Stimulated activated naive CD8-positive, alpha-beta T cell treated with anti-CD3 and anti-CD28 coated beads, Interleukin-15, amount 100 ng/mL, for 72 hours (primary cell): ENCODE measurements around the gene KCNQ1.
A peak's percentile ranks its signal among the peaks of the same experiment; 100 is the strongest.

Experiments used
- ATAC-seq: fragments of 150-1000 bp; cut with Tn5 transposase; 2 replicates; pipeline ENCODE4 v1.10.0; 2021; ENCODE audit warnings: mild to moderate bottlenecking, moderate library complexity
- DNase-seq, 2 donors: peaks; one replicate each; pipeline ENCODE4 v3.0.0; 2021 to 2022
- H3K27ac Mint-ChIP-seq, 2 donors: one replicate each; pipeline ENCODE4 v1.8.0; 2022; ENCODE audit warnings: mild to moderate bottlenecking in 2 of 2, mixed read lengths in 2 of 2, moderate library complexity in 2 of 2
- H3K27me3 Mint-ChIP-seq: one replicate; pipeline ENCODE4 v1.8.0; 2022; ENCODE audit warnings: mixed read lengths
- H3K4me1 Mint-ChIP-seq: one replicate; pipeline ENCODE4 v1.8.0; 2022; ENCODE audit warnings: mild to moderate bottlenecking, mixed read lengths
- H3K4me3 Mint-ChIP-seq, 2 donors: one replicate each; pipeline ENCODE4 v1.8.0; 2022; ENCODE audit warnings: mild to moderate bottlenecking in 2 of 2, mixed read lengths in 2 of 2, moderate library complexity in 1 of 2
- H3K9me3 Mint-ChIP-seq, 2 donors: one replicate each; pipeline ENCODE4 v1.8.0; 2022; ENCODE audit warnings: mixed read lengths in 2 of 2

Gene KCNQ1

GRCh38 chr11:2529636-2530035, 84.8 kb downstream of the KCNQ1 start:
- Mint-ChIP-seq H3K4me3 (no peak overlapping the region), H3K27ac (no peak overlapping the region), H3K27me3 (no peaks in the 10 kb centered on the region), H3K4me1 (peaks cover 67% of the 10 kb centered on the region), H3K9me3 (no peaks in the 10 kb centered on the region)
- DNase-seq = no peak
- ATAC-seq = no peak

- H3K4me1 Mint-ChIP-seq = peaks cover 62% of the 10 kb centered on the region
- ATAC-seq (no peak), DNase-seq (no peak)
- H3K9me3 Mint-ChIP-seq = no peaks in the 10 kb centered on the region
- no peaks in the 10 kb centered on the region for H3K27me3 Mint-ChIP-seq
- H3K4me3 Mint-ChIP-seq = no peak overlapping the region
- H3K27ac Mint-ChIP-seq = no peak overlapping the region
Observed at GRCh38 chr11:2530131-2530854, 85.5 kb downstream of the KCNQ1 start.

- DNase-seq = no peak
Observed at GRCh38 chr11:2530855-2531200, 86.0 kb downstream of the KCNQ1 start.

GRCh38 chr11:2531277-2531986, 86.6 kb downstream of the KCNQ1 start:
- peaks cover 50% of the 10 kb centered on the region for H3K4me1 Mint-ChIP-seq
- ATAC-seq = no peak
- H3K4me3 Mint-ChIP-seq = no peak overlapping the region
- no peak overlapping the region for H3K27ac Mint-ChIP-seq
- peak; percentile 63 to 73 for DNase-seq
- H3K27me3 Mint-ChIP-seq = no peaks in the 10 kb centered on the region
- H3K9me3 Mint-ChIP-seq = no peaks in the 10 kb centered on the region

More at GRCh38 chr11:2530855-2531200, 86.0 kb downstream of the KCNQ1 start:
- H3K4me3 Mint-ChIP-seq = no peak overlapping the region
- no peaks in the 10 kb centered on the region for H3K9me3 Mint-ChIP-seq
- H3K27me3 Mint-ChIP-seq = no peaks in the 10 kb centered on the region
- peaks cover 56% of the 10 kb centered on the region for H3K4me1 Mint-ChIP-seq
- H3K27ac Mint-ChIP-seq = no peak overlapping the region
- no peak for ATAC-seq

- DNase-seq (no peak), ATAC-seq (no peak)
- Mint-ChIP-seq H3K4me3 (peak overlapping the region in 1 of 2 donors; percentile 88), H3K27ac (no peak overlapping the region), H3K9me3 (no peaks in the 10 kb centered on the region), H3K4me1 (peaks cover 43% of the 10 kb centered on the region), H3K27me3 (no peaks in the 10 kb centered on the region)
Observed at GRCh38 chr11:2531987-2532703, 87.3 kb downstream of the KCNQ1 start.

GRCh38 chr11:2532704-2533586, 88.1 kb downstream of the KCNQ1 start:
- Mint-ChIP-seq H3K4me1 (peaks cover 35% of the 10 kb centered on the region), H3K27ac (peak overlapping the region in 1 of 2 donors; percentile 34)

GRCh38 chr11:2533587-2534133, 88.9 kb downstream of the KCNQ1 start:
- H3K9me3 Mint-ChIP-seq = no peaks in the 10 kb centered on the region
- H3K27ac Mint-ChIP-seq = no peak overlapping the region
- DNase-seq = peak; percentile 38 to 56
- no peaks in the 10 kb centered on the region for H3K27me3 Mint-ChIP-seq
- H3K4me3 Mint-ChIP-seq = peak overlapping the region; percentile 77 to 88
- ATAC-seq = peak; percentile 44
- H3K4me1 Mint-ChIP-seq = peaks cover 34% of the 10 kb centered on the region

More at GRCh38 chr11:2532704-2533586, 88.1 kb downstream of the KCNQ1 start:
- peak; percentile 90 to 92 for DNase-seq
- Mint-ChIP-seq H3K9me3 (no peaks in the 10 kb centered on the region), H3K4me3 (peak overlapping the region; percentile 77 to 88), H3K27me3 (no peaks in the 10 kb centered on the region)
- peak; percentile 84 for ATAC-seq

GRCh38 chr11:2534134-2534956, 89.5 kb downstream of the KCNQ1 start:
- ATAC-seq = no peak
- no peak for DNase-seq
- H3K27ac Mint-ChIP-seq = no peak overlapping the region
- no peaks in the 10 kb centered on the region for H3K27me3 Mint-ChIP-seq
- peak overlapping the region; percentile 29 to 45 for H3K4me3 Mint-ChIP-seq
- H3K9me3 Mint-ChIP-seq = no peaks in the 10 kb centered on the region
- peaks cover 34% of the 10 kb centered on the region for H3K4me1 Mint-ChIP-seq

GRCh38 chr11:2534957-2535672, 90.3 kb downstream of the KCNQ1 start:
- Mint-ChIP-seq H3K9me3 (no peaks in the 10 kb centered on the region), H3K27me3 (no peaks in the 10 kb centered on the region)

GRCh38 chr11:2535673-2536439, 91.0 kb downstream of the KCNQ1 start:
- no peak overlapping the region for H3K27ac Mint-ChIP-seq
- H3K9me3 Mint-ChIP-seq = no peaks in the 10 kb centered on the region
- no peaks in the 10 kb centered on the region for H3K27me3 Mint-ChIP-seq
- no peak overlapping the region for H3K4me3 Mint-ChIP-seq
- DNase-seq = no peak
- ATAC-seq = no peak
- H3K4me1 Mint-ChIP-seq = peaks cover 34% of the 10 kb centered on the region

More at GRCh38 chr11:2534957-2535672, 90.3 kb downstream of the KCNQ1 start:
- Mint-ChIP-seq H3K4me3 (no peak overlapping the region), H3K27ac (no peak overlapping the region), H3K4me1 (peaks cover 34% of the 10 kb centered on the region)
- no peak for DNase-seq
- ATAC-seq = no peak

- Mint-ChIP-seq H3K27ac (no peak overlapping the region), H3K4me3 (no peak overlapping the region), H3K27me3 (no peaks in the 10 kb centered on the region), H3K9me3 (no peaks in the 10 kb centered on the region), H3K4me1 (peaks cover 32% of the 10 kb centered on the region)
- DNase-seq (no peak), ATAC-seq (no peak)
Observed at GRCh38 chr11:2536440-2536989, 91.7 kb downstream of the KCNQ1 start.

GRCh38 chr11:2537010-2537705, 92.3 kb downstream of the KCNQ1 start:
- Mint-ChIP-seq H3K27me3 (no peaks in the 10 kb centered on the region), H3K9me3 (no peaks in the 10 kb centered on the region), H3K4me1 (peaks cover 26% of the 10 kb centered on the region), H3K4me3 (no peak overlapping the region), H3K27ac (no peak overlapping the region)
- DNase-seq = no peak
- no peak for ATAC-seq
